ENCODE data around the gene FAM98B.
"Not testable (repeated sequence)": the region's sequence is repeated elsewhere in the genome, so short reads cannot be mapped to it uniquely, and the experiment has no call there.

The FAM98B gene

DNA sequence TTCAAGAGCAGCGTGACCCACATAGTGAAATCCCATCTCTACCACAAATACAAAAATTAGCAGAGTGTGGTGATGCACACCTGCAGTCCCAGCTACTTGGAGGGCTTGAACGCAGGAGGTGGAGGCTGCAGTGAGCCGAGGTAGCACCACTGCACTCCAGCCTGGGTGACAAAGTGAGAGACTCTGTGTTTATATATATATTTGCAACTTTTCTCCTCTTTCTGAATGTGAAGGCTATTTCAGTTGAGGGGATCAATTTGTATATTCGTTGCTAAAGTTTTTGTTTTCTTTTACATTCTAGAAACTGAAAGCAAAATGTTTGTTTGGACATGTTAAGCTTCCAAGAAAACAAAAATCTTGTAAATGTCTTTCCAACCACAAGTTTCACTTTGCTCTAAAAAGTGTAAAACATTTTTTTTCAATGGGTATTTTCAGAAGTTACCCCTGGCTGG is 29.8 kb upstream of the FAM98B start:
- TF ChIP-seq, protein P1, sequence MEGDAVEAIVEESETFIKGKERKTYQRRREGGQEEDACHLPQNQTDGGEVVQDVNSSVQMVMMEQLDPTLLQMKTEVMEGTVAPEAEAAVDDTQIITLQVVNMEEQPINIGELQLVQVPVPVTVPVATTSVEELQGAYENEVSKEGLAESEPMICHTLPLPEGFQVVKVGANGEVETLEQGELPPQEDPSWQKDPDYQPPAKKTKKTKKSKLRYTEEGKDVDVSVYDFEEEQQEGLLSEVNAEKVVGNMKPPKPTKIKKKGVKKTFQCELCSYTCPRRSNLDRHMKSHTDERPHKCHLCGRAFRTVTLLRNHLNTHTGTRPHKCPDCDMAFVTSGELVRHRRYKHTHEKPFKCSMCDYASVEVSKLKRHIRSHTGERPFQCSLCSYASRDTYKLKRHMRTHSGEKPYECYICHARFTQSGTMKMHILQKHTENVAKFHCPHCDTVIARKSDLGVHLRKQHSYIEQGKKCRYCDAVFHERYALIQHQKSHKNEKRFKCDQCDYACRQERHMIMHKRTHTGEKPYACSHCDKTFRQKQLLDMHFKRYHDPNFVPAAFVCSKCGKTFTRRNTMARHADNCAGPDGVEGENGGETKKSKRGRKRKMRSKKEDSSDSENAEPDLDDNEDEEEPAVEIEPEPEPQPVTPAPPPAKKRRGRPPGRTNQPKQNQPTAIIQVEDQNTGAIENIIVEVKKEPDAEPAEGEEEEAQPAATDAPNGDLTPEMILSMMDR (conservative IDR thresholded peaks at IDR 0.05; ENCODE audit: low read depth, low read length) = no peak
- H3K4me3 ChIP-seq (ENCODE audit: low read length) = no peak overlapping the region
- no peak for DNase-seq (ENCODE audit: low read depth)

DNA sequence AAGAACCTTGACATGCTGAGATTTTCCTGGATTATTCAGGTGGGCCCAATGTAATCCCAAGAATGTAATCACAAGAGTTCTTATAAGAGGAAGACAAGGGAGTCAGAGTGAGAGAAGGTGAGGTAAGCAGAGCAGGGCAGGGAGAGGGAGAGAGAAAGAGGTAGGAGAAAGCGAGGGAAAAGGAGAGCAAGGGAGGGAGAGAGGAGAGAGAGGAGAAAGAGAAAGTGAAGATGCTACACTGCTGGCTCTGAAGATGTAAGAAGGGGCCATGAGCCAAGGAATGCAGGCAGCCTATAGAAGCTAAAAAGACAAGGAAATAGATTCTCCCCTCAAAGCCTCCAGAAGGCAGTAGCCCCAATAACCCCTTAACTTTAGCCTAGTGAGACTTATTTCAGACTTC is 28.7 kb upstream of the FAM98B start:
- no peak for DNase-seq (ENCODE audit: low read depth)
- no peak overlapping the region for H3K4me3 ChIP-seq (ENCODE audit: low read length)
- TF ChIP-seq, protein P1 (conservative IDR thresholded peaks at IDR 0.05; ENCODE audit: low read depth, low read length) = no peak

DNA sequence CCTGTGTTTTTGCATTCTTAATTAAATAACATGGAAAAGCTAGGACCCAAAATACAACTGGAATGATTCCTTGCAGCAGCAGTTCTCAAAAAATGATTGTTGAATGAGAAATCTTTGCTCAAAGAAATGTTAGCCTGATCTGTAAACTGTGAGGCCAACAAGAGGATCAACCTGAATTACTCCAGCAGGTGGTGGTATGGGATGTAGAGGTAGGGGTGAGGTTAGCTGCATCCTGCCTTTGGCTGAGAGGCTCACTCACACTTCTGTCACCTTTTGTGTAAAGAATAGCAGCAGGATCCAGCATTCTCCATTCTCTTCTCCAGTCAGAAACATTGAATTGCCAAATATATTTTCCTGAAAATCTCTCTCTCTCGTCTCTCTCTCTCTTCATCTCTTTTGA is 26.5 kb upstream of the FAM98B start:
- no peak overlapping the region for H3K4me3 ChIP-seq (ENCODE audit: low read length)
- DNase-seq (ENCODE audit: low read depth) = no peak
- TF ChIP-seq, protein P1 (conservative IDR thresholded peaks at IDR 0.05; ENCODE audit: low read depth, low read length) = no peak

DNA sequence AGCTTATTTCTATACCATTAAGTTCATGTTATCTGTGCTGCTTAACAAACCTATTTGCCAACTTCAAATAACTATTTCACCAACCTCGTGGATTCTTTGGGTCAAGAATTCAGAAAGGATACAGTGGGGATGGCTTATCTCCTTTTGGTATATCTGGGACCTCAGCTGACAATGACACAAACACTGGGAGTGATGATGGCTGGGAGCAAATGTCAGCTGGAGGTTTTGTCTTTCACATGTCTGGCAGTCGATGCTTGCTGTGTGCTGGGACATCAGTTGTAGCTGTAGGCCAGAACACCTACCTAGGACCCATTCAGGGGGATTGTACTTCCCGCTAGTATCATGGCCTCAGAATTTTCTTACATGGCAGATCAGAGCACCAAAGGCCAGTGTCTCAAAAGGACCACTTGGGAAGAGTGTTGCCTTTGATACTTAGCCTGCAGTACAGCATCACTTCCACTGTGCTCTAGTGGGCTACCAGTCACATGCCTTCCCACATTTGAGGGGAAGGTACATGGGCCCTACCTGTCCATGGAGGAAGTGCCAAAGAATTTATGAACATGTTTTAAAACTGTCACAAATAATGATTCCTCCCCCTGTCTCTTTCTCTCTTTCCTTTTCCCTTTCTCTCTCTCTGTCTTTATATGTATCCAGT is 23.7 kb upstream of the FAM98B start:
- TF ChIP-seq, protein P1 (conservative IDR thresholded peaks at IDR 0.05; ENCODE audit: low read depth, low read length) = no peak
- no peak for DNase-seq (ENCODE audit: low read depth)
- no peak overlapping the region for H3K4me3 ChIP-seq (ENCODE audit: low read length)

DNA sequence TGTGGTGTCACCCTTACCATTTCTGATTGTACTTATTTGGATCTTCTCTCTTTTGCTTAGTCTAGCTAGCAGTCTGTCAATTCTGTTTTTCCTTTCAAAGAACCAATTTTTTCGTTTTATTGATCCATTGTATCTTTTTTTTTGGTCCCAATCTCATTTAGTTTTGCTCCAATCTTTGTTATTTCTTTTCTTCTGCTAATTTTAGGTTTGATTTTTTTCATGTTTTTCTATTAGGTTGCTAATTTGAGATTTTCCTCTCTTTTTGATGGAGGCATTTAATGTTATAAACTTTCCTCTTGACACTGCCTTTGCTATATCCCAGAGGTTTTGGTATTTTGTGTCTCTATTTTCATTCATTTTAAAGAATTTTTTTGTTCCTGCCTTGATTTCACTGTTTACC is 16.9 kb upstream of the FAM98B start:
- H3K4me3 ChIP-seq (ENCODE audit: low read length) = no peak overlapping the region
- DNase-seq (ENCODE audit: low read depth) = no peak
- TF ChIP-seq, protein P1 (conservative IDR thresholded peaks at IDR 0.05; ENCODE audit: low read depth, low read length) = no peak

DNA sequence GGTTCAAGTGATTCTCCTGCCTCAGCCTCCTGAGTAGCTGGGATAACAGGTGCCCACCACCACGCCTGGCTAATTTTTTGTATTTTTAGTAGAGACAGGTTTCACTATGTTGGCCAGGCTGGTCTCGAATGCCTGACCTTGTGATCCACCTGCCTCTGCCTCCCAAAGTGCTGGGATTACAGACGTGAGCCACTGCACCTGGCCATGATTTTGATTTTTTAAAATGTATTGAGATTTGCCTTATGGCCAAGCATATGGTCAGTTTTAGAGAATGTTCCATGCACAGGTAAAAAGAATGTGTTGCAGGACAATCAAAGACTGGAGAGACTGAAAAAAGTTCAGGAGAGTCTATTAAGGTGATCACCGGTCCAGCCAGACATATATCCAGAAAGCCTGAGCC is 16.3 kb upstream of the FAM98B start:
- DNase-seq (ENCODE audit: low read depth); H3K4me3 ChIP-seq (ENCODE audit: low read length): not testable (repeated sequence)

DNA sequence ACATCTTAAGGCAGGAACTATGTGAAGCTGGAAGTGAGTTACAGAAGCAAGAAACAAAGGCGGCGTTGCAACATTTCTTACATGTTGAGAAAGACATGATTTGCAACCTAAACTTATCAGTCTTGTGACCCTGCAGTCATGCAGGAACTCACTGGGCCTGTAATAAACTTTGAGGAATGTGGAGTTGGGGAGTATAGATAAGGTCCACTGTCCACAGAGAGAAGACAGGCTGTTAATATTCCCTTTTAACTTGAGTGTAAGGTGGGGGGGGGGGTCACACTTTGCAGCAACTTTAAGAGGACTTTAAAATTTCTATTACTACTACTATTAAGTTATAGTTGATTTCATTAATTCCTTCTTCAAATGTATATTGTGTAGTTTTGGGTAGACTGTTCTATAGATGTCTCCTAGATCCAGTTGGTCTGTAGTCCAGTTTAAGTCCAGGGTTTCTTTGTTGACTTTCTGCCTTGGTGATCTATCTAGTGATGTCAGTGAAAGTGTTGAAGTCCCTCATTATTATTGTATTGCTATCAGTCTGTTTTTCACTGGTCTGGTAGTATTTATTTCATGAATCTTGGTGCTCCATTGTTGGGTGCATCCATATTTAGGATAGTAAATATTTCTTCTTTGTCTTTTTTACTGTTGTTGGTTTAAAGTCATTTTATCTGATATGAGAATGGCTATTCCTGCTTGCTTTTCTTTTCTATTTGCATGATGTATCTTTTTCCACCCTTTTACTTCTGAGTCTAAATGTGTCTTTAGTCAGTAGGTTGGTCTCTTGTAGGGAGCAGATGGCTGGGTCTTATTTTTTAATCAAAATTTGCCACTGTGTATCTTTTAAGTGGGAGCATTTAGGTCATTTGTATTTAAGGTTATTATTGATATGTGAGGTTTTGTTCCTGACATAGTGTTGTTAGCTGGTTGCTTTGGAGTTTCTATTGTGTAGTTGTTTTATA is 15.6 kb upstream of the FAM98B start:
- H3K4me3 ChIP-seq (ENCODE audit: low read length) = no peak overlapping the region
- peak; percentile 2 for DNase-seq (ENCODE audit: low read depth)
- TF ChIP-seq, protein P1 (conservative IDR thresholded peaks at IDR 0.05; ENCODE audit: low read depth, low read length) = no peak
